ENCODE data around the gene CHI3L2.

- TF ChIP-seq CTCF (IDR thresholded peaks at IDR 0.05) (no peak), EZH2 (IDR thresholded peaks at IDR 0.05; ENCODE audit: borderline replicate concordance, insufficient read depth, low read depth, low read length, poor library complexity, severe bottlenecking) (no peak)
These were observed 40.4 kb downstream of the CHI3L2 start for GRCh38 chr1:111267801-111268508.

Data from B cell (primary cell).